CD4-positive, alpha-beta T cell treated with Interleukin-1 beta for 1 hour (primary cell): ENCODE results near the gene EPB42.
A peak's percentile ranks its signal among the peaks of the same experiment; 100 is the strongest.

Experiments
- DNase-seq, 2 donors: peaks; one replicate each; pipeline ENCODE4 v3.0.0-alpha.2; 2020 to 2022

EPB42 gene

GRCh38 chr15:43220991-43221403 is at the start of gene EPB42:
Gene EPB42, minus strand, starts transcription at chr15:43221018. Its CDS starts 193 bp downstream, at chr15:43220825.
- DNase-seq, result no peak

GRCh38 chr15:43270113-43270665 is 49.4 kb upstream of the EPB42 start:
- DNase-seq, result no peak

GRCh38 chr15:43268111-43269105 is 47.6 kb upstream of the EPB42 start:
- DNase-seq, result no peak

GRCh38 chr15:43267439-43267838 is 46.6 kb upstream of the EPB42 start:
- DNase-seq, result no peak

- no peak for DNase-seq
Observed at GRCh38 chr15:43266834-43267233, 46.0 kb upstream of the EPB42 start, which contains the start of gene TGM5. Gene TGM5, minus strand, starts transcription at chr15:43266928. Its CDS starts 79 bp downstream, at chr15:43266849.

- no peak for DNase-seq
Observed at GRCh38 chr15:43266386-43266785, 45.6 kb upstream of the EPB42 start.

- no peak for DNase-seq
Observed at GRCh38 chr15:43260011-43260615, 39.3 kb upstream of the EPB42 start.

- no peak for DNase-seq
Observed at GRCh38 chr15:43258781-43259180, 38.0 kb upstream of the EPB42 start.

- no peak for DNase-seq
Observed at GRCh38 chr15:43256341-43256740, 35.5 kb upstream of the EPB42 start.

- DNase-seq, result no peak
Observed at GRCh38 chr15:43255376-43255775, 34.6 kb upstream of the EPB42 start.

- peak; percentile 15 to 61 for DNase-seq
Observed at GRCh38 chr15:43253431-43254403, 32.9 kb upstream of the EPB42 start.

- no peak for DNase-seq
Observed at GRCh38 chr15:43251871-43252250, 31.0 kb upstream of the EPB42 start.

- DNase-seq, result no peak
Observed at GRCh38 chr15:43251185-43251870, 30.5 kb upstream of the EPB42 start.

- no peak for DNase-seq
Observed at GRCh38 chr15:43250785-43251184, 30.0 kb upstream of the EPB42 start.

- peak in 1 of 2 donors; percentile 24 for DNase-seq
Observed at GRCh38 chr15:43249699-43250203, 28.9 kb upstream of the EPB42 start.

GRCh38 chr15:43249236-43249635 is 28.4 kb upstream of the EPB42 start:
- no peak for DNase-seq

GRCh38 chr15:43246261-43246774 is 25.5 kb upstream of the EPB42 start:
- DNase-seq, result no peak

GRCh38 chr15:43244092-43244491 is 23.3 kb upstream of the EPB42 start:
- no peak for DNase-seq

GRCh38 chr15:43243020-43243645 is 22.3 kb upstream of the EPB42 start:
- no peak for DNase-seq

- no peak for DNase-seq
Observed at GRCh38 chr15:43242616-43243015, 21.8 kb upstream of the EPB42 start.

- no peak for DNase-seq
Observed at GRCh38 chr15:43241100-43241499, 20.3 kb upstream of the EPB42 start.
